ENCODE data around the gene ITGA5.
"Not testable (repeated sequence)": the region's sequence is repeated elsewhere in the genome, so short reads cannot be mapped to it uniquely, and the experiment has no call there.

Gene ITGA5

GRCh38 chr12:54370171-54370730 is 48.8 kb downstream of the ITGA5 start:
- DNase-seq, result peak; percentile 55 to 77 (median 58)

GRCh38 chr12:54369597-54370131 is 49.4 kb downstream of the ITGA5 start:
- no peak for DNase-seq

- peak; percentile 92 to 95 (median 94) for DNase-seq
These were observed 50.1 kb downstream of the ITGA5 start for GRCh38 chr12:54368709-54369596.

GRCh38 chr12:54368025-54368708 is 50.9 kb downstream of the ITGA5 start:
- peak in 3 of 4 experiments; percentile 52 to 60 (median 59) for DNase-seq

DNA sequence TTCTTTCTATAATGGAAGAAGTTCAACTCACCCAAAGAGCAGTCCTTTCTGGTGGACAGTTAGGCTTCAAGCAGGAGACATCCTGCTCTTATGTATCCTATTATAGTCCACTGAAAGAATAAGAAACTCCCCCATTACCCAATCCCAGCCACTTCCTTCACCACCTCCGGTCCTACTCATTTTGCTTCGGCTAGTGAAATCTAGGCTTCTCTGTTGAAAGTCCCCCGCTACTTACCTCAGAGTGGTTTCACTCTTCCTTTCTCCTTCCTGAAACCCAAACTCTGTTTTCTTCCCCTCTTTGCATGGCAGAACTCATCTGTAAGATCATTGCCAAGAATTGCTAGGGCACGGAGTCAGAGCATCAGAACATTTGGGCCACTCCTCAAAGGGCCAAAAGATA is 54.7 kb downstream of the ITGA5 start, which contains the start of gene GPR84:
GPR84 (minus strand) TSS at position 74 of the 400 bp plus-strand sequence. CDS start 635 bp downstream, outside the sequence.
- DNase-seq, result peak; percentile 84 to 93 (median 89)

GRCh38 chr12:54363618-54364017 is 55.4 kb downstream of the ITGA5 start:
- peak; percentile 71 to 81 (median 78) for DNase-seq

DNA sequence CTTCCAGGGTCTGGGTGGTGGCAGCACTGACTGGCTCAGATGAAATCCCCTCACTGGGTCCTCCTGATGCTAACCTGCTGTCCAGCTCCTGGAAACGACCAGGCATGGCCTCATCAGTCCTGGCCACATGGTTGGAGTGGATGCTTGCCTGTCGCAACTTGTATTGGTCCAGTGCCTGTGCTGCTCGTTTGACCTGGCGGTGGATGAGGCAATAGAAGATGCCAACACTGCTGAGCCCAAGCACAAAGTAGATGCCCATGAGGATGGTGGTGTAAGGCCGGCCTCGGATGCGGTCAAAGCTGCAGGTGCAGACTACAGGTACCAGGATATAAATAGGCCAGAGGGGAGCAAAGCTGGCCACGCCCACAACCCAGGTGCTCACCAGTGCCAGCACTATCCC is 56.0 kb downstream of the ITGA5 start:
- DNase-seq, result no peak

GRCh38 chr12:54360717-54361456 is 58.2 kb downstream of the ITGA5 start:
- peak; percentile 62 to 79 (median 68) for DNase-seq

- peak in 2 of 4 experiments; percentile 62 to 63 for DNase-seq
These were observed 59.2 kb downstream of the ITGA5 start for GRCh38 chr12:54359762-54360351.

GRCh38 chr12:54358945-54359761 is 59.9 kb downstream of the ITGA5 start:
- peak; percentile 96 to 99 (median 98) for DNase-seq

DNA sequence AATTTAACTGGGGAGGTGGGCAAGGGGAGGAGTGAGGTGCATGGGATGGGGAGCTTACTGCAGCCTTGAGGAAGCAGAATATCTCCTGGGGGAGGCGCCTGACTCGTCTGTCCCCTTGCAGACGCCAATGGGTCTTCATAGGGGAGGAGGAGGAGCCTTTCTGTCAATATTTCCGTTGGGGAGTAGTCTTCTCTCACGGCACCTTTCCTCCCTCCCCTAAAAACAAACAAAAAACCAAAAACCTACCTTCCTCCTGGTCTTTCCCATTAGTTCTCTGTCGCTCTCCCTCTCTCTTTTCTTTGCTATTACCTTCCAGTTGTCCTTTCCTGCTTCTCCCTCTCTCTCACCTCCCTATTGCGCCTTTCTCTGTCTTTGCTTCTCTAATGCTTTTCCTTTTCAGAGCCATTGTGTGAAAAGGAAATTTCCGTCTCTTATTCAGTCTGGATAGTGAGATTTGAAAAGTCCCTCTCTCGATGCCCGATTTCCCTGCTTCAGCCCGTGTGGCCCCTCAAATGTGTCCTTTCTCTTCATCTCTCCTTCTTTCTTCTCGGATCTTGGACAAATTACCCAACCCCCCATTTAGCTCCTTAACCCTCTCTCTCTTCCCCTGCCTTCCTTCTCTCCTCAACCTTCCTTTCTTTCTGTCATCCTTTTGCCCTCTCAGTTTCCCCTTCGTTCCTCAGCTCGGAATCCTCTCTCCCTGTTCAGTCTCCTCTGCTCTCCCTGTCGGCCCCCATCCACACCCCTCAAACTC is 60.7 kb downstream of the ITGA5 start:
- DNase-seq, result peak in 1 of 4 experiments; percentile 36

- no peak for DNase-seq
These were observed 61.4 kb downstream of the ITGA5 start for GRCh38 chr12:54357506-54358190.

- DNase-seq, result no peak
These were observed 62.1 kb downstream of the ITGA5 start for GRCh38 chr12:54356951-54357356.

DNA sequence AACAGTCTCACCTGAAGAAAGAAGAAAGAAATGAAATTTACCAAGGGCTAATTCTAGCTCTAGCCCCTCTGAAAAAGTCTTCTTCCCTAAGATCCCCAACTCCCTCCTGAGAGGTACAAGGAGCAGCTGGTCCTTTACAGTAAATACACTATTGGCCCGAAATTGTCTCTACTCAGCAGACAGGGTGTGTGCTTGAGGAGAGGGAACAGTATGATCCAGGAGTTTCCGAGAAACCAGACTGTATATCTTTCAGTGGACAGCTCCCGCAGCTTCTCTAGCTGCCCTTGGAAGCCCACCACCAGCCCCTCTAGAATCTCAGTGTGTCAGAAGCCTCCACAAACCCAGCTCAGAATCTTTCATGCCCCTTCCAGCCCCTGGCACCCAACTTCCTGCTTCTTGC is 62.8 kb downstream of the ITGA5 start:
- no peak for DNase-seq

- no peak for DNase-seq
These were observed 63.8 kb downstream of the ITGA5 start for GRCh38 chr12:54355104-54355815.

DNA sequence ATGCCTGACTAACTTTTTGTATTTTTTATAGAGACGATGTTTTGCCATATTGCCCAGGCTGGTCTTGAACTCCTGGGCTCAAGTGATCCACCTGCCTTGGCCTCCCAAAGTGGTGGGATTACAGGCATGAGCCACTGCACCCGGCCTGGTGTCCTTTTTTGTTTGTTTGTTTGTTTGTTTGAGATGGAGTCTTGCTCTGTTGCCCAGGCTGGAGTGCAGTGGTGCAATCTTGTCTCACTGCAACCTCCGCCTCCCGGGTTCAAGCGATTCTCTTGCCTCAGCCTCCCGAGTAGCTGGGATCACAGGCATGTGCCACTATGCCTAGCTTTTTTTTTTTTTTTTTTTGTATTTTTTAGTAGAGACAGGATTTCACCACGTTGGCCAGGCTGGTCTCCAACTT is 64.8 kb downstream of the ITGA5 start:
- DNase-seq, result not testable (repeated sequence)

GRCh38 chr12:54352891-54353874 is 65.9 kb downstream of the ITGA5 start:
- DNase-seq, result peak; percentile 16 to 58 (median 48)
